GOT3 (cell line): ENCODE results near the gene STK24.
"Not testable (repeated sequence)": the region's sequence is repeated elsewhere in the genome, so short reads cannot be mapped to it uniquely, and the experiment has no call there.

Source experiments
- DNase-seq: peaks from one replicate; lab custom pipeline; 2025; ENCODE audit warnings: mixed read lengths; lab: John Stamatoyannopoulos, UW

Gene STK24

DNA sequence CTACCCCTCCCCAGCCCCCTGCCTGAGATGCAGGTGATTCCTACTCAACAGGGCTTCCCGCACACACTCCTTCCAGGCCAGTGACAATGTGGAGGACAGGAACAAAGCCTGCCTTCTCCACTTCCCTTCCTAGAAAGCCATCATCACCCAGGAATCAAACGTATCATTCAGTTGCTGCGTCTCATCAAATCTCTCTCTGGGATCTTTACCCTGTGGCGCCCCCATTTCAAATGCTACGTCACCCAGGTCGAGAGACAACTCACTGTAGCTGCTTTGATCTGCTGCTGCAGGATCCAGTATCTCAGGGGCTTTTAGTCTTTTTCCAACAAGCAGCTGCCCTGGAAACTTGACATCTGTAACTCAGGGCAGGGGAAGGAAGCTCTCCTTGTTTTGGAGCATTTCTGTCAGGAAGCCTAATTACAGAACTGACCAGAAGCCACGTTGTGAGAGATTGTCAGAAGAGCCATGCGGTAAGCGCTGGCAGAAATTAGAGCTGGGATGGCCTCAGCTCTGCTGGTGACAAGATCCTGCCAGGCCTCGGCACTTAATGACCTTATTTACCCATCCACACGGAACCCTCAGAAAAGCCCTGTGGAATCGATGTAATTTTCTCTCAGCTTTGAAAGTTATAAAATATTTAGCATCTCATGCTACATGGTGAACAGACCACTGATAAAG, 140.5 kb downstream of the STK24 start:
- no peak for DNase-seq

GRCh38 chr13:98435376-98435775, 141.5 kb downstream of the STK24 start:
- DNase-seq = no peak

DNA sequence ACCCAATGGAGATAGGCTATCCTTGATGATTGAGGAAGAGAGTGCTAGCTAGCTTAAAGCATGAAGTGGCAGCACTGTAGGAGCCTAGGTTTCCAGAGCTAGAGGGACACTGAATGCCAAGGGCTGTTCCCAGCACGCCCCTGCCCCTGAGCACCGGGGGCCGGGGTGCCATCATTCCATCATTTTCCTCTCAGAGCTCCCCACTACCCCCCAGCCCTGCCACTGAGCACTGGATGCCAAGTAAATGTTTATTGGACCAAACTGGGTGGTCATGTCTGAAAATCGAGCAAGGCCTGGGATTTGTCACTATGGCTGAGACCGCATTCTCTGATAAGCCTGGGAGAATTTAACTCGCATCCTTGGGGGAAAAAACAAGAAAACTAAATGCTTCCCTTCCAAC, 142.8 kb downstream of the STK24 start:
- no peak for DNase-seq

- no peak for DNase-seq
Observed at GRCh38 chr13:98433654-98434053, 143.3 kb downstream of the STK24 start.

DNA sequence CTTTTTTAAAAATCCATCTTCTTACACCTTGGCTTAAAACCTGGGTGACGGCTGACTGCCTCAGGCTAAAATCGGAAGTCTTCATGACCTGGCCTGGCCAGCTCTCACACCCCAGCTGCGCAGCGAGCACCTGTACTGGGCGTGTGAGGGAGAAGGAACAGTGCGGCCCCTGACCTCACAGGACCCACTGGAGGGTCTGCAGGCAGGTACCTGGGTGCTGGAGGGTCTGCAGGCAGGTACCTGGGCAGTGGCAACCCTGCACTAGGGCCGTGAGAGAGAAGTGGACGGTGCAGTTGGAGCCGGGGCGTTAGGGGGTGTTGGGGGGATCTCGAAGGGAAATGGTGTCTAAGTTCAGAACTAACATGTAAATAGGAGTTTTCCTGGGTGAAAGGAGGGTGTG, 144.3 kb downstream of the STK24 start:
- no peak for DNase-seq

DNA sequence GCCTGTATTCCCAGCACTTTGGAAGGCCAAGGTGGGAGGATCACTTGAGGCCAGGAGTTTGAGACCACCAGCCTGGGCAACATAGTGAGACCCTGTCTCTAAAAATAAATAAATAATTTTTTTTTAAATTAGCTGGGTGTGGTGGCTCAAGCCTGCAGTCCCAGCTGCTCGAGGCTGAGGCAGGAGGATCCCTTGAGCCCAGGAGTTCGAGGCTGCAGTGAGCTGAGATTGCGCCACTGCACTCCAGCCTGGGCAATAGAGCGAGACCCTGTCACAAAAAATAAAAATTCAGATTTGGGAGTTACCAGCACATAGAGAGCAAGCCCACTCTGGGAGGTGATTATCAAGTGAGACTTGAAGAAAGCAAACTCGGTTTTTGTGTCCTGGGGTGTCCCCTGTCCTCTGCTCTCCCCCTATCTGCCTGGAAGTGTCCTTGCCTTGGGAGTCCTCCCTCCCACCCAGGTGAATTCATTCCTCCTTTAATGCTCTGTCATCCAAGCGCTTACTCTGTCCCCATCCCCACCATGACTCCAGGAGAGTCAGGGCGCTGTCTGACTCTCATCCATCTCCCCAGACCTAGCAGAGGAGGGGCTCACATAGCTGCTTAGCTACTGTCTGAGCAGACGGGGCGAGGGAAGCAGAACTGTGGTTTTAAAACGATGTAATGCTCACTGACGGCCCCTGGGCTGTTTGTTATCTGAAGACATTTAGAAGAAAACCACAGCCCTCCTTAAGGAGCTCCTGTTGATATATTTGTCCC, 146.8 kb downstream of the STK24 start:
- DNase-seq = no peak

DNA sequence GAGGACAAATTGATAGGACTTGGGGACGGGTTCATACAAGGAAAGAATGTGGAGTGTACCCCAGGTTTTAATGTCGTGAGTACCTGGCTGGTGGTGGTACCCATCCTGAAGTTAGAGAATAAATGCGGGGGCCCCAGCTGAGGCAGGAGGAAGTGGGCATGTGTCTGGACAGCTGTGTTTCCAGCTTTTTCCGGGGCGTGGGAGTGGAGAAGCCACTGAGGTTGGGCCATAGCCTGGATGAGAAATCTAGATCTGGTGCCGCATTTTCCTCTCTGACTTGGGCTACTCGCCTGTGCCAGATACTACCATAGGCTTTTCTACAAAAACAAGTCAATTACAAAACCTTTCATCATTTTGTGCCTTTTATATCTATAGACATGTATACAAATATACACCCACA, 147.4 kb downstream of the STK24 start:
- no peak for DNase-seq

GRCh38 chr13:98429081-98429480, 147.8 kb downstream of the STK24 start:
- no peak for DNase-seq

DNA sequence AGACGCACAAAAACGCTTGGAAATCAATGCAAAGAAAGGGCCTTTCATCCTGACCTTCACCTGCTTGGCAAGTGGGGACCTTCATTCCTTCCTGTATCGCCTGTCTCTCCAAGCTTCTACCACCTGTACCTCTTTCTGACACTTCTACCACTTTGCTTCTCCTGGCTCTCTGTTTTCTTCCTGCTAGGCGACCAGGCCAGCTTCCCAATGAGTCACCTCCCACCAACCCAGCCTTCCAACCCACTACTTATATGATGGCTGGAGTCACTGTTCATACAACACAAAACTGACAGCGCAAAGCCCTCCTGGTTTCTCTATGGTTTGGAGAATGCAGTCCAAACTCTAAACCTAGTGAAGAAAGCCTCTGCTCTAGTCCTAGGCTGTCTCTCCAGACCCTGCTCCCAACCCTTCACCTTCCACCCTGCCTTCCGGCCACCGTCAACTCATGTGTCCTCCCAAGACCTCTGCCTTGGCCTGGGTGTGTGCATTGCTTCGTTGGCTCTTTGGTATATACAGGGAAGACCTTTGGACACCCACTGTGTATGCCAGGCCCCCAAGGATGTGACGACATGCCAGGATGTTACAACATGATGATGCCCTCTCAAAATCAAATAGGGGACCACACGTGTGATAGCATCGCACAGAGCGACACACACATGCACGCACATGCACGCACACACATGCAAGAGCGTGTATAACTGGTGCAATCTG, 148.5 kb downstream of the STK24 start:
- no peak for DNase-seq

GRCh38 chr13:98427331-98427995, 149.4 kb downstream of the STK24 start:
- no peak for DNase-seq

- DNase-seq = no peak
Observed at GRCh38 chr13:98423417-98423816, 153.5 kb downstream of the STK24 start.

DNA sequence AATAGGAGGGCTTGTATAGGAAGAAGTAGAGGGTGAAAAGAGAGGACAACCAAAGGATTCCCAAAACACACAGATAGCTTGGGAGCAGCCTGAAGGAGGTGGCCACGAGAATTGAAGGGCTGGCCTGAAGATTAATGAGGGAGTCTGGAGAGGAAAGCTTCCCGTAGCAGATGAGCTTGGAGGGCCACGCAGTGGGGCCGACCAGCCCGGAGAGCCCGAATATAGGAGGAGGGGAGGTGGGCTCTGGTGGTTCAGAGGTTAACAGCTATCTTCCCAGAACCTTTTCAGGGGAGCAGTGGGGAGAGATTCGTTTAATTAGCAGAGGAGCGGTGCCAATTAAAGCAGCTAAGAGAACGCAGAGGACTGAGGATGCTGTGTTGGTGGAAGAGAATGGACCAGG, 154.9 kb downstream of the STK24 start:
- DNase-seq = no peak

GRCh38 chr13:98420554-98421175, 156.2 kb downstream of the STK24 start:
- DNase-seq = no peak

DNA sequence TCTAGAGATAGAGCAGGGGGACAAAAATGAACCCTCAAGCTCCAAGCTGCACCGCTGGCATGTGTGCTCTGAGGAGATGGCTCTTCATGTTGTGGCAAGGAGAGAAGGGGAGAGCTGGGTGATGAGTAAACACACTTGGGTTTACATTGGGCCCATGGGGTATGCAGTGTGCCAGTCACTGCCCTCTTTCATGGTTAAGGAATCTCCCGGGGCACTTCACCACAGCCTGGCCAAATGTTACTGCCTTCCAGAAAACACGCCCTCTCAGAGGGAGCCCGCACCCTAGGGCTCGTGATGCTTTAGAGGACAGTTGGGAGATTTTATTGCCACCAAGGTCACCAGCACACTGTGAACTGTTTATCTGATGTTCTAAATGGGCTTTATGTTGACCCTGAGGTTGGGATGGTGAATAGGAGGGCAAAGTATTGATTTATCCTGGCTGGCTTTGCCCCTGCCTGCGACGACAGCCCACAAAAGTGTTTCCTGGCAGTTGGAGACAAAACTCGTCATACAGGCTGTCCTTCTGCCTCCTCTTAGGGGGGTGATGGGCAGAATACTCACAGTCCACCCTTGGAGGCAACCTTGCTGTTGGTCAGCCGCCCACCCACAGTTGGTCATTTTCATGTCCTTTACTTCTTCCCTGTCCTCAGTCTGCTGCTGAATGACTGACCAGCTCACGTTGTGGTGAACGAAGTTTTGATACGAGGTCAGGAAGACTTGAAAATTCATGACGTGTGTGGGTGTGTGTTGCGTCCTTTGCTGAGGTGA, 156.9 kb downstream of the STK24 start:
- no peak for DNase-seq

DNA sequence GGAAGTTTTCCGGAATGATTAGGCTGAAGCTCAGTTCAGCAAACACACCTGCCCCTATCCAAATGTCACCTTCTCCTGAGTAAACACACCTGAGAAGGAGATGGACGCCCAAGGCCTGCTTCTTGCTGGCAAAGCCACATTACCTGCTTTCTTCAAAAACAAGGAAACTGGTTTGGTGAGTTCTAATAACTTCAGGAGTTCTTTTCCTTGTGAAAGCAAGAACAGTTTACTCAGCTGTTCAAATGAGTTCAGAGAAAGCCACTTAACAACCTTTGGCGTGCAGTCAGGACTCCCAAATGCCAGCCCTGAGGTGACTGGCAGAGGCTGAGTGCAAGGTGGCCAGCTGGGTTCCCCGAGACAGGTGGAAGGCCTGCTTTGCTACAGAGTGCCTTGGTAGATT, 160.5 kb downstream of the STK24 start:
- DNase-seq = no peak

DNA sequence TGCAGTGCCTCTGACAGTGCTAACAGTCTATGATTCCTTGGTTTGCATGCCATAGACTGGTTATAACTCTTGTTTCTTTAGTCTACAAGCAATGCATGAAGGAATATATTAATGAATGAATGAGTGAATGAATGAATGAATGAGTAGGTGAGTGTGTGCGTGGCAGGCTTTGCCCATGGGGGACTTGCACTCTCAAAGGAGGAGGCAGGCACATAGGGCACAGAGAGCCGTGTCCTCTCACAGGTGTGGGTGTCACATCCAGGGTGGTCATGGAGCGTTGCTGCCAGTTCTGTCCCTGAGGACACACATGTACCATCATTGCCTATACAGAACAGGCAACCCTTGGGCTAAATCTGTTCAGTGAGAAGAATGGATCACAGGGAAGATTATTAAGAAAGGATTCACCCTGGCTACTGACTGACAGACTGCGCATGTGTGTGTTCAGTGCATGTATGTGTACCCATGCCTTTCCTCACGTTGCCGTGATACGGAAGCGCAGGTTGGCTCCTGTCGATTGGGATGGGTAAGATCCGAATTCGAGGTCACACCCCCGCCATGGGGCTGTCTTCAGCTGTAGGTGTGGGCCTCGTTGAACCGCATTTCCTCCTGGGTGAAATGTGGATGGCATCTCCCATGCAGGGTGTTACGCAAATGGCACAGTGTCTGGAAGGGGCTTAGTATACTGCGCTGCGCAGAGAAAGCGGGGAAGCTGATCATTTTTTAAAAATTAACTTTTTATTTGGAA, 161.4 kb downstream of the STK24 start:
- no peak for DNase-seq

DNA sequence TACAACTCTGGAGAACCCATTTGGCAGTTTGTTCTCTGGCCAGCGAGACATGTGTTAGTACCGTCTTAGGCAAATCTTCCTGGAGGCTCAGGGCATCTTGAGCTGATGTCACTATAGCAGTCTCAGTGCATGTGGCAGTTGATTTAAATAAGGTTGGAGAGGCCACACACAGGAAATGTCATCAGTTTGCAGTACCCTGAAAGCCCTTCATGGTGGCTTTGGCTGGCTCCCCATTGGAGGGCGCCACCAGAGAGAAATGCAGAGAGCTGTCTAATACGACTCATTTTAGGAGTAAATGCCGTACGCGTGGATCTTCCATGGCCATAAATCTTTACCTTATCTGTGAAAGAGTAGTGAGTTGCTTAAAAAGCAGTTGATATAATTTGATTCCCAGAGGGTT, 163.1 kb downstream of the STK24 start:
- DNase-seq = no peak

DNA sequence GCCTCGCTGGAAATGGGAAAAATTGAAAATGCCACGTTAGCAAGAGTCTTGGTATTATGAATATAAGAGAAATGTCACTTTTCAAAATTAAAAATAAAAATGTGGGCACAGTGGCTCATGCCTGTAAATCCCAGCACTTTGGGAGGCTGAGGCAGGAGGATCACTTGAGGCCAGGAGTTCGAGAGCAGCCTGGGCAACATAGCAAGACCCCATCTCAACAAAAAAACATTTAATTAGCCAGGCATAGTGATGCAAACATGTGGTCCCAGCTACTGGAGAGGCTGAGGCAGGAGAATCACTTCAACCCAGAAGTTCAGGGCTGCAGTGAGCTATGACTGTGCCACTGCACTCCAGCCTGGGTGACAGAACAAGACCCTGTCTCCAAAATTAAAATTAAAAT, 163.6 kb downstream of the STK24 start:
- not testable (repeated sequence) for DNase-seq

DNA sequence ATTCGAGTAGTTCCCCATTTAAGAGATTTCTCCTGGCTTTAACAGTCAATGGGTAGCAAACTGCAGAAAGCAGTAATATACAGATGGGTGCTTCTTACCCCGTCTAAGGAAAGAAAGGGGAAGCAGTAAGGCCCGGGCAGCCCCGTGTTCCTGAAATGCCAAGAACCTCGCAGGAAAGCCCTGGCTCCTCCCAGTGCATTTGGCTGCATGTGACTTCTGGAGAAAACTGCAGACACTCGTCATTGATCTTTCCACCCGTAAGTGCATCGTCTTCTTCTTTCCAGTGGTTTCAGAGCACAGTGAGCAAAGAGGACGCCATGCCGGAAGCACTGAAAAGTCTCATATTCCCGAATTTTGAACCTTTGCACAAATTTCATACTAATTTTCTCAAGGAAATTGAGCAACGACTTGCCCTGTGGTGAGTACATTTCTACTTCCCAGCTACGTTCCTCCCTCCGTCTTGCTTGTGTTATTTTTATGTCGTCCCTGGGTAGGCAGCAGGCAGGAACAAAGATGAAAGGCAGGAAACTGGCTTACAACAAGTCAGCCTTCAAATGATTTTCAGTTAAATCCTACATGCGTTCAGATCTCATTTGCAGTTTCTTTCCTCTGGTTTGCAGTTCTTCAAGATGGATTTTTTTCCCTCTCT, 165.2 kb downstream of the STK24 start:
- no peak for DNase-seq

- DNase-seq = no peak
Observed at GRCh38 chr13:98411013-98411412, 165.9 kb downstream of the STK24 start.
